Thoracic aorta (tissue), 2 donors: ENCODE data around the gene S100A4. TPM values are rescaled to one million over a fixed set of nuclear protein-coding genes. Genes with fewer than 3 reads are reported as not detected.

ENCODE experiments used
- ATAC-seq: fragments of 150-250 bp; one replicate; pipeline ENCODE4 v1.8.0; 2017; ENCODE audit warnings: low read depth; ENCODE audit not compliant: insufficient number of reproducible peaks, low FRiP score
- DNase-seq: peaks from one replicate; pipeline ENCODE4 v3.0.0-alpha.2; 2020; ENCODE audit warnings: low spot score
- H3K27ac ChIP-seq, 2 donors: fragments of 200-600 bp; sonication (generic); 1 replicate in 1 of 2; 2 replicates in 1 of 2; pipeline ENCODE4 v1.5.1; 2016; ENCODE audit warnings: mild to moderate bottlenecking in 2 of 2, moderate library complexity in 2 of 2
- H3K27me3 ChIP-seq: fragments of 200-600 bp; sonication (generic); replicated peaks from 2 replicates; pipeline ENCODE4 v1.6.0; 2016; ENCODE audit warnings: mild to moderate bottlenecking; ENCODE audit not compliant: insufficient read depth
- H3K36me3 ChIP-seq: fragments of 200-600 bp; sonication (generic); one replicate; pipeline ENCODE4 v1.5.1; 2016
- H3K4me1 ChIP-seq, 2 donors: fragments of 200-600 bp; sonication (generic); 1 replicate in 1 of 2; 2 replicates in 1 of 2; pipeline versions ENCODE4 v1.5.1 to v1.6.0; 2016; ENCODE audit warnings: low read depth in 2 of 2, mild to moderate bottlenecking in 1 of 2; ENCODE audit not compliant: control insufficient read depth in 1 of 2
- H3K4me3 ChIP-seq: fragments of 200-600 bp; sonication (generic); 2 replicates; pipeline ENCODE4 v1.5.1; 2016; ENCODE audit warnings: mild to moderate bottlenecking
- H3K9me3 ChIP-seq: fragments of 200-600 bp; sonication (generic); 2 replicates; pipeline ENCODE4 v1.5.1; 2016
- CTCF ChIP-seq: fragments of 200-600 bp; sonication (generic); IDR thresholded peaks from one replicate; pipeline ENCODE4 v1.5.1; 2019; ENCODE audit warnings: antibody characterized with exemption
- total RNA-seq, 2 donors: library from RNA; depleted of rRNA; stranded (reverse); fragments of >200 nt; gene quantifications; one replicate each; pipeline versions ENCODE4 v1.1.0 to v1.2.3, GENCODE V29; 2016

The S100A4 gene
- total RNA-seq, 2 donors from 2014 or later = 514 to 1,429 TPM

DNA sequence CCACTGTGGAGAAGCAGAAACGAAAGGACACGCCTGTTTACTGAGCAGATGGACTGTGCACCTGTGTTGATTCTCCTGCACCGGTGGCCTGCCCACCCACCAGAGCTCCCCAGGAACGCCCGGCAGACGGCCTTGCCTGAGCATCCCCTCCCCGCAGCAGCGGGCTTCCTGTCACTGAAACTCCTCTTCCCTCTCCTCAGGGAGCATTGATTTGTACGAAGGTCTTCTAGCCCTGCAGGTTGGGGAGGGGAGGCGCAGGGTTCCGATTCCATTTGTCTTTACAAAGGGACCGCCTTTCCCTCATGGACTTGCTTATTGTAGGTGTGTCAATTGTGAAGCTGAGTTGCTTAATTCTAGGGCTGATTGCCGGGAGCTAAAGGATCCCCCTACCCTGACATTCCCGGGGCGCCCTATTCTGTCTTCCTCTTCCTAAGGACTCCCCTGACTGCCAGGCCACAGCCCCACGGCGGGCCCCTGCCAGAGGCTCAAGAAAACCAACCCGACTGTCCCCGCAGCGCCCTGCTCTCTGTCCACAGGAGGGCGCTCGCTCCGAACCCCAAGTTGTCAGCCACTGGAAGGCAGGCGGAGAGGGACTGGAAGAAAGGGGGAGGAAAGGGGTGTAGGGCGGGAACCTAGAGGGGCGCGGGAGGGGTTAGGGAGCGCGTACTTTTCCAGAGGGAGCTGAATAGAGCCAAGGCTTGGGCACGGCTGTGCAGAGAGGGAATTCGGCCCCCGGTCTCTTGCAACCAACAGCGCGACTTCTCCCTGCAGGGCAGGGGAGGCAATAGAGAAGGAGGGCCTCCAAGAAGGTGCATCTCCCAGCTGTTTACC, 12.6 kb downstream of the S100A4 start:
- H3K4me1 ChIP-seq = peaks cover 0 to 51% of the 10 kb centered on the region in 2 donors
- peak; percentile 60 for DNase-seq
- peak; percentile 56 for ATAC-seq

GRCh38 chr1:153532181-153532580, 13.4 kb downstream of the S100A4 start:
- Histone ChIP-seq H3K4me3 (no peak overlapping the region), H3K9me3 (no peaks in the 10 kb centered on the region), H3K36me3 (no peaks in the 10 kb centered on the region), H3K27ac (peak overlapping the region; percentile 15 to 100), H3K4me1 (peaks cover 0 to 54% of the 10 kb centered on the region in 2 donors), H3K27me3 (no peaks in the 10 kb centered on the region)
- no peak for TF ChIP-seq CTCF
- ATAC-seq (no peak), DNase-seq (no peak)

More for the DNA sequence above, 12.6 kb downstream of the S100A4 start:
- no peaks in the 10 kb centered on the region for H3K36me3 ChIP-seq
- H3K4me3 ChIP-seq = peak overlapping the region; percentile 89
- H3K9me3 ChIP-seq = no peaks in the 10 kb centered on the region
- peak overlapping the region; percentile 100 for H3K27ac ChIP-seq
- H3K27me3 ChIP-seq = no peaks in the 10 kb centered on the region
- peak; percentile 92 for TF ChIP-seq CTCF

- H3K9me3 ChIP-seq = no peaks in the 10 kb centered on the region
- no peak for TF ChIP-seq CTCF
- H3K4me1 ChIP-seq = peaks cover 0 to 56% of the 10 kb centered on the region in 2 donors
- H3K27ac ChIP-seq = peak overlapping the region; percentile 15 to 100
- no peak for DNase-seq
- H3K36me3 ChIP-seq = no peaks in the 10 kb centered on the region
- H3K27me3 ChIP-seq = no peaks in the 10 kb centered on the region
- no peak overlapping the region for H3K4me3 ChIP-seq
- no peak for ATAC-seq
These were observed 14.0 kb downstream of the S100A4 start for GRCh38 chr1:153531638-153532037.

DNA sequence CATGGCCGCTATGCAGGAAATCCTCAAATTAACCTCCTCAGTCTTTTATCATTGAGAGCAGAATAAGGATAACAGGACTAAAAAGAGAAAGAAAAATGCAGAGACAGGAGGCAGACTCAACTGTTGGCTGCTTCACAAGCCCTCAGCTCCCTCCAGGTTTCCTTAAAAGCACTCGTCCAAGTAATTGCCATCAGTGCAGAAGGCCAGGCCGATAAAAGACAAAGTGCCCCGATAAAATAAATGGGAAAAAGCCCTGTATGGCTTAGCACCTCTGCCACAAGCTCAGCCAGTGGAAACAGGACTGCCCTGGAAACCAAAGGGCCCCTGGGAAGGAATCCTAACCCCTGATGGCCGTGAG, 17.9 kb downstream of the S100A4 start:
- ATAC-seq = no peak
- peaks cover 7 to 35% of the 10 kb centered on the region in 2 donors for H3K4me1 ChIP-seq

More for the DNA sequence above, 17.9 kb downstream of the S100A4 start:
- no peak for TF ChIP-seq CTCF
- H3K4me3 ChIP-seq = no peak overlapping the region
- no peaks in the 10 kb centered on the region for H3K27me3 ChIP-seq
- H3K36me3 ChIP-seq = no peaks in the 10 kb centered on the region
- H3K27ac ChIP-seq = peak overlapping the region; percentile 30 to 53
- DNase-seq = no peak
- H3K9me3 ChIP-seq = no peaks in the 10 kb centered on the region
